ENCODE data around the gene APBB2.

GRCh38 chr4:41012293-41012692, 202.0 kb downstream of the APBB2 start:
- TF ChIP-seq POLR2A (IDR thresholded peaks at IDR 0.05) (no peak), CTCF (IDR thresholded peaks at IDR 0.05) (no peak)
